ENCODE measurements around the gene ARID5B.

The ARID5B gene

GRCh38 chr10:62057850-62058249 lies 156.4 kb downstream of the ARID5B start:
- no peak for DNase-seq

- no peak for DNase-seq
Observed at GRCh38 chr10:62058476-62058875, 157.0 kb downstream of the ARID5B start.

GRCh38 chr10:62058896-62059216 lies 157.4 kb downstream of the ARID5B start:
- DNase-seq, result no peak

GRCh38 chr10:62059217-62059920 lies 157.9 kb downstream of the ARID5B start:
- no peak for DNase-seq

GRCh38 chr10:62062028-62062427 lies 160.5 kb downstream of the ARID5B start:
- DNase-seq, result no peak

- DNase-seq, result no peak
Observed at GRCh38 chr10:62062752-62063512, 161.4 kb downstream of the ARID5B start.

- DNase-seq, result no peak
Observed at GRCh38 chr10:62063795-62064472, 162.4 kb downstream of the ARID5B start.

GRCh38 chr10:62067560-62067959 lies 166.1 kb downstream of the ARID5B start:
- no peak for DNase-seq

- DNase-seq, result no peak
Observed at GRCh38 chr10:62068464-62068863, 167.0 kb downstream of the ARID5B start.

GRCh38 chr10:62069452-62070178 lies 168.1 kb downstream of the ARID5B start:
- DNase-seq, result no peak

GRCh38 chr10:62071846-62072281 lies 170.4 kb downstream of the ARID5B start:
- no peak for DNase-seq

- no peak for DNase-seq
Observed at GRCh38 chr10:62072901-62073300, 171.4 kb downstream of the ARID5B start.

- no peak for DNase-seq
Observed at GRCh38 chr10:62073429-62073828, 171.9 kb downstream of the ARID5B start.

GRCh38 chr10:62075414-62075813 lies 173.9 kb downstream of the ARID5B start:
- no peak for DNase-seq

- no peak for DNase-seq
Observed at GRCh38 chr10:62075912-62076311, 174.4 kb downstream of the ARID5B start.

GRCh38 chr10:62076891-62077290 lies 175.4 kb downstream of the ARID5B start:
- no peak for DNase-seq

- no peak for DNase-seq
Observed at GRCh38 chr10:62077330-62078015, 176.0 kb downstream of the ARID5B start.

GRCh38 chr10:62079885-62080559 lies 178.5 kb downstream of the ARID5B start:
- DNase-seq, result no peak

GRCh38 chr10:62080905-62081304 lies 179.4 kb downstream of the ARID5B start:
- DNase-seq, result no peak

- no peak for DNase-seq
Observed at GRCh38 chr10:62081341-62082270, 180.1 kb downstream of the ARID5B start.

- no peak for DNase-seq
Observed at GRCh38 chr10:62082271-62082656, 180.8 kb downstream of the ARID5B start.
